GM12878 (cell line): ENCODE results near the gene IKZF5. TPM values are rescaled to one million over a fixed set of nuclear protein-coding genes. Genes with fewer than 3 reads are reported as not detected.

ENCODE experiments used
- ATAC-seq: fragments of 200-7000 bp; cut with Tn5 transposase; 3 replicates; pipeline ENCODE4 v1.9.1; 2020; ENCODE audit warnings: mild to moderate bottlenecking, moderate library complexity
- BruUV-seq: library from RNA; stranded (reverse); fragments of 400-500 nt; replicated peaks from 2 replicates; lab custom pipeline; 2021; lab: Mats Ljungman, UMichigan
- CTCF ChIA-PET: fragments of 300-600 bp; sonication (Branson Sonifier 250); formaldehyde crosslinking; extraction: SDS; loops from one replicate; lab custom pipeline; 2021; ENCODE audit warnings: inconsistent platforms; lab: Yijun Ruan, JAX
- POLR2A ChIA-PET: fragments of 350-600 bp; formaldehyde crosslinking; extraction: SDS; loops from one replicate; lab custom pipeline; 2021; ENCODE audit warnings: inconsistent platforms; lab: Charles Lee
- RAD21 ChIA-PET: fragments of 300-600 bp; sonication (Branson Sonifier 250); formaldehyde crosslinking; loops from one replicate; lab custom pipeline; 2023; ENCODE audit warnings: antibody characterized with exemption; ENCODE audit not compliant: unreplicated experiment; lab: Charles Lee
- SMC1A ChIA-PET: fragments of 300-600 bp; sonication (Branson Sonifier 250); formaldehyde crosslinking; loops from one replicate; lab custom pipeline; 2023; ENCODE audit not compliant: unreplicated experiment, uncharacterized antibody; lab: Charles Lee
- DNase-seq: peaks from one replicate; pipeline ENCODE4 v3.0.0-alpha.2; 2011; ENCODE audit warnings: low read depth, low spot score
- FAIRE-seq: peaks from 3 replicates; lab custom pipeline; 2011; peaks lifted over from hg19 to GRCh38; lab: Jason Lieb, UNC
- H2AFZ ChIP-seq: 2 replicates; pipeline ENCODE4 v1.6.0; 2011; ENCODE audit warnings: low read depth, low read length, control low read depth; ENCODE audit not compliant: control insufficient read depth
- H3K27ac ChIP-seq: 2 replicates; pipeline ENCODE4 v1.5.1; 2011; ENCODE audit warnings: control low read depth; ENCODE audit not compliant: control insufficient read depth, insufficient read depth
- H3K27me3 ChIP-seq, 2 experiments: replicated peaks in 1 of 2; 2 replicates each; pipeline versions ENCODE4 v1.6.0 to v1.6.1; 2011; ENCODE audit warnings: low read length in 1 of 2; ENCODE audit not compliant: control insufficient read depth in 2 of 2, insufficient read depth in 2 of 2
- H3K36me3 ChIP-seq, 2 experiments: 2 replicates each; pipeline ENCODE4 v1.5.1; 2011; ENCODE audit warnings: low read length in 1 of 2; ENCODE audit not compliant: control insufficient read depth in 2 of 2, insufficient read depth in 2 of 2
- H3K4me1 ChIP-seq: 2 replicates; pipeline ENCODE4 v1.6.1; 2011; ENCODE audit warnings: mild to moderate bottlenecking, low read length, moderate library complexity, mixed read lengths; ENCODE audit not compliant: control insufficient read depth, insufficient read depth
- H3K4me2 ChIP-seq: 2 replicates; pipeline ENCODE4 v1.6.0; 2011; ENCODE audit warnings: control low read depth; ENCODE audit not compliant: control insufficient read depth, insufficient read depth
- H3K4me3 ChIP-seq: fragments of 200-600 bp; sonication (generic); 2 replicates; pipeline ENCODE4 v1.5.1; 2016
- H3K79me2 ChIP-seq: 2 replicates; pipeline ENCODE4 v1.6.0; 2011; ENCODE audit warnings: low read length; ENCODE audit not compliant: control insufficient read depth, insufficient read depth
- H3K9ac ChIP-seq: 2 replicates; pipeline ENCODE4 v1.8.0; 2011; ENCODE audit warnings: low read length, control low read depth, mixed read lengths; ENCODE audit not compliant: control insufficient read depth, insufficient read depth
- H3K9me3 ChIP-seq: replicated peaks from 3 replicates; pipeline ENCODE4 v1.5.1; 2011; ENCODE audit warnings: mild to moderate bottlenecking, low read length; ENCODE audit not compliant: control insufficient read depth, insufficient read depth
- H4K20me1 ChIP-seq: 2 replicates; pipeline ENCODE4 v1.6.0; 2011; ENCODE audit not compliant: control insufficient read depth, insufficient read depth
- ATF7 ChIP-seq: fragments of 450-650 bp; IDR thresholded peaks from 2 replicates; pipeline ENCODE4 v1.6.1; 2016; ENCODE audit warnings: low read depth, mild to moderate bottlenecking
- BMI1 ChIP-seq: fragments of 450-650 bp; IDR thresholded peaks from 2 replicates; pipeline ENCODE4 v1.6.1; 2016; ENCODE audit warnings: mild to moderate bottlenecking, moderate library complexity, borderline replicate concordance
- EP300 ChIP-seq, 2 experiments: fragments of 150-350 bp in 1 of 2; IDR thresholded peaks; 2 replicates each; pipeline ENCODE4 v1.6.1; 2011 to 2012; ENCODE audit warnings: low read depth in 2 of 2, low read length in 2 of 2, borderline replicate concordance in 1 of 2, improper control_type of control experiment in 1 of 2, inconsistent platforms in 1 of 2; ENCODE audit not compliant: control insufficient read depth in 1 of 2
- ESRRA ChIP-seq: IDR thresholded peaks from 2 replicates; pipeline ENCODE4 v1.6.1; 2012; ENCODE audit warnings: mild to moderate bottlenecking, low read length, improper control_type of control experiment
- MXI1 ChIP-seq: fragments of 150-350 bp; IDR thresholded peaks from 2 replicates; pipeline ENCODE4 v1.6.1; 2011; ENCODE audit warnings: low read depth, mild to moderate bottlenecking, inconsistent platforms, low read length, improper control_type of control experiment
- PAX8 ChIP-seq: fragments of 450-650 bp; IDR thresholded peaks from 2 replicates; pipeline ENCODE4 v1.6.1; 2017; ENCODE audit warnings: mild to moderate bottlenecking, moderate library complexity
- POU2F2 ChIP-seq: IDR thresholded peaks from 3 replicates; pipeline ENCODE4 v1.6.1; 2011; ENCODE audit warnings: low read depth, mild to moderate bottlenecking, low read length, borderline replicate concordance
- RAD21 ChIP-seq: IDR thresholded peaks from 2 replicates; pipeline ENCODE4 v1.6.1; 2011; ENCODE audit warnings: mild to moderate bottlenecking, low read depth, low read length, moderate library complexity; ENCODE audit not compliant: insufficient read depth
- TBL1XR1 ChIP-seq: IDR thresholded peaks from 2 replicates; pipeline ENCODE4 v1.6.1; 2012; ENCODE audit warnings: low read depth, low read length, improper control_type of control experiment
- ZBTB4 ChIP-seq: fragments of 450-650 bp; formaldehyde crosslinking; IDR thresholded peaks from 2 replicates; pipeline ENCODE4 v1.4.0; 2022; ENCODE audit warnings: mild to moderate bottlenecking, moderate library complexity
- ZBTB40 ChIP-seq: fragments of 450-650 bp; IDR thresholded peaks from 2 replicates; pipeline ENCODE4 v1.6.1; 2016; ENCODE audit warnings: mild to moderate bottlenecking, moderate library complexity, borderline replicate concordance
- ZZZ3 ChIP-seq: IDR thresholded peaks from 2 replicates; pipeline ENCODE4 v1.6.1; 2011; ENCODE audit warnings: low read depth; ENCODE audit not compliant: control insufficient read depth, insufficient read length
- WGBS: methylation state at CpG from one replicate; pipeline ENCODE4 v1.1.6; 2016; ENCODE audit warnings: low lambda C conversion rate; ENCODE audit not compliant: insufficient replicate concordance, insufficient coverage; ENCODE audit errors: missing lambda C conversion rate; 5-methylcytosine and 5-hydroxymethylcytosine counted together
- in situ Hi-C: fragments of 300-500 bp; cut with MboI; formaldehyde crosslinking; loops from 9 replicates; pipeline ENCODE4 v1.14.3; 2018; ENCODE audit warnings: mixed read lengths
- intact Hi-C: fragments of 100-400 bp; cut with micrococcal nuclease; formaldehyde crosslinking; loops from one replicate; pipeline ENCODE4 v1.14.2; 2022; ENCODE audit not compliant: unreplicated experiment
- polyA plus RNA-seq, 11 experiments: library from polyadenylated mRNA; depleted of rRNA in 4 of 11; unstranded in 6 of 11; stranded (reverse) in 5 of 11; fragments of >200 nt; fragmentation: Nextera tagmentation in 4 of 11; fragmentation: Illumina TruSeq in 1 of 11; extraction: Ambion mirVana in 4 of 11; extraction: Trizol in 1 of 11; gene quantifications; 1 replicate in 1 of 11; 2 replicates in 10 of 11; pipeline versions ENCODE4 v1.2.1 to v1.2.3, GENCODE V29; 2011 to 2016; ENCODE audit warnings: inconsistent platforms in 2 of 11, missing spikeins in 2 of 11, low read depth in 1 of 11
- total RNA-seq, 4 experiments: library from RNA; depleted of rRNA in 3 of 4; stranded (reverse); fragments of >200 nt in 3 of 4; fragmentation: Illumina TruSeq in 1 of 4; extraction: Trizol in 1 of 4; gene quantifications; 2 replicates each; pipeline versions ENCODE4 v1.2.1 to v1.2.3, GENCODE V29; 2013 to 2021

The IKZF5 gene
- total and polyA plus RNA-seq, 10 of the 15 experiments (the other 5 are each of a cell fraction or from before 2014, with no cell fraction given) = 5.3 to 23.2 (median 11.8) TPM

DNA sequence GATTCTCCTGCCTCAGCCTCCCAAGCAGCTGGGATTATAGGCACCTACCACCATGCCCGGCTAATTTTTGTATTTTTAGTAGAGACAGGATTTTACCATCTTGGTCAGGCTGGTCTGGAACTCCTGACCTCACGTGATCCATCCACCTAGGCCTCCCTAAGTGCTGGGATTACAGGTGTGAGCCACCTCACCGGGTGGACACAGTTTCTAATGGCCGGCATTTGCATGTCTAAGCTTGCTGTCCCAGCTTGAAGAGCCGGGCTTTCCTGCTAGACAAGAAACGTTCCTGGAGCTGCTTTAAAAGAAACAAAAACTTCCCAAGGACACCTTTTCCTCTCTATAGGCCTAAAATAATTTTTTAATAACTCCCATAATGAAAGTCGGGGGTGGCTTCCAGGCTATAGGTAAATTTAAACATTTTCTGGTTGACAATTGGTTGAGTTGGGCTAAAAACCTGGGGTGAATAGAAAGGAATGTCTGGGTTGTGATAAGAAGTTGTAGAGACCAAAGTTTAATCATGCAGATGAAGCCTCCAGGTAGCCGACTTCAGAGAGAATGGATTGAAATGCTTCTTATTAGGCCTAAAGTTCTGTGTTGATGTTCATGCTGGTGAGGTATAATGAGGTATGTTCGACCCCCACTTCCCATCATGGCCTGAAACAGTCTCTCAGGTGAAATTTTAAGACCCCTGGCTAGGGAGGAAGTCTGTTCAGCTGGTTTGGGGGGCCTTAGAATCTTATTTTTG lies 9.0 kb upstream of the IKZF5 start:
- intact Hi-C loops (no loop called here), in situ Hi-C loops (no loop called here)
- Histone ChIP-seq H2AFZ (no peak overlapping the region), H3K9me3 (no peaks in the 10 kb centered on the region; the same call in 2 of the 3 replicates), H3K36me3 (no peaks in the 10 kb centered on the region), H3K4me3 (no peak overlapping the region), H3K79me2 (no peaks in the 10 kb centered on the region), H3K9ac (no peak overlapping the region), H3K27me3 (no peaks in the 10 kb centered on the region), H4K20me1 (no peaks in the 10 kb centered on the region), H3K27ac (no peak overlapping the region), H3K4me2 (no peak overlapping the region), H3K4me1 (no peaks in the 10 kb centered on the region)
- DNase-seq (no peak), FAIRE-seq (no peak), ATAC-seq (no peak)
- WGBS = 74% methylated on average over 9 of the region's 9 CpGs
- CTCF ChIA-PET = interaction anchor here (0.6 kb wide), 1 partner anchor 128 kb away, joined by 3 read pairs; no protein-coding TSS in a partner anchor
- POLR2A ChIA-PET = no interaction called here
- SMC1A ChIA-PET = no interaction called here
- RAD21 ChIA-PET = no interaction called here
- no TSS peak for BruUV-seq
- no peak for TF ChIP-seq ZBTB40
- TF ChIP-seq RAD21 = no peak
- no peak for TF ChIP-seq ESRRA
- no peak for TF ChIP-seq TBL1XR1
- TF ChIP-seq PAX8 = no peak
- TF ChIP-seq MXI1 = no peak
- TF ChIP-seq ATF7 = no peak
- TF ChIP-seq ZBTB4 (CRISPR knock-in tag) = no peak
- TF ChIP-seq POU2F2 = no peak
- no peak for TF ChIP-seq BMI1
- no peak for TF ChIP-seq EP300 (IDR thresholded peaks at IDR 0.05; ENCODE audit: borderline replicate concordance in 1 of 2, control insufficient read depth in 1 of 2, low read depth in 2 of 2, low read length in 2 of 2)
- no peak for TF ChIP-seq ZZZ3
- TF ChIP-seq, all 136 proteins: peak for 0
